Vagina (tissue), 2 donors: Measurements from ENCODE around the gene SCARF1. TPM values are rescaled to one million over a fixed set of nuclear protein-coding genes. Genes with fewer than 3 reads are reported as not detected.

ENCODE experiments used
- DNase-seq, 2 donors: peaks; one replicate each; pipeline ENCODE4 v3.0.0-alpha.2; 2017; ENCODE audit errors: extremely low spot score in 2 of 2
- H3K27ac ChIP-seq: fragments of 200-600 bp; sonication (generic); one replicate; pipeline ENCODE4 v1.5.1; 2019
- H3K27me3 ChIP-seq: fragments of 200-600 bp; sonication (generic); one replicate; pipeline ENCODE4 v1.5.1; 2019
- H3K36me3 ChIP-seq, 2 donors: fragments of 200-600 bp; sonication (generic); one replicate each; pipeline ENCODE4 v1.5.1; 2017 to 2019
- H3K4me1 ChIP-seq: fragments of 200-600 bp; sonication (generic); one replicate; pipeline ENCODE4 v1.5.1; 2019
- H3K4me3 ChIP-seq, 2 donors: fragments of 200-600 bp; sonication (generic); 1 replicate in 1 of 2; 2 replicates in 1 of 2; pipeline ENCODE4 v1.5.1; 2016 to 2019
- H3K9me3 ChIP-seq: fragments of 200-600 bp; sonication (generic); one replicate; pipeline ENCODE4 v1.5.1; 2019
- POLR2A ChIP-seq, 2 donors: fragments of 450-650 bp; IDR thresholded peaks; one replicate each; pipeline ENCODE4 v1.6.1; 2017; ENCODE audit warnings: antibody characterized with exemption in 2 of 2, mild to moderate bottlenecking in 2 of 2, moderate library complexity in 2 of 2
- POLR2AphosphoS5 ChIP-seq, 2 donors: sonication (generic); formaldehyde crosslinking; IDR thresholded peaks; one replicate each; pipeline ENCODE4 v1.9.0; 2017; ENCODE audit warnings: antibody characterized with exemption in 2 of 2, mild to moderate bottlenecking in 2 of 2, low read depth in 1 of 2; ENCODE audit not compliant: insufficient read depth in 1 of 2
- intact Hi-C: fragments of 100-400 bp; cut with DNase I; formaldehyde crosslinking; loops from one replicate; pipeline ENCODE4 v1.15.1; 2023
- total RNA-seq: library from RNA; depleted of rRNA; stranded (reverse); fragments of >200 nt; gene quantifications from one replicate; pipeline ENCODE4 v1.2.3, GENCODE V29; 2016
- TF ChIP-seq, protein P1 (sequence below), 3 experiments: fragments of 450-650 bp in 2 of 3; fragments of 200-600 bp in 1 of 3; sonication (generic) in 1 of 3; IDR thresholded peaks; one replicate each; pipeline ENCODE4 v1.5.1; 2017 to 2019; ENCODE audit warnings: antibody characterized with exemption in 3 of 3, mild to moderate bottlenecking in 2 of 3, moderate library complexity in 2 of 3

SCARF1 gene
- total RNA-seq, 1 donor from 2014 or later, result 26.3 TPM

DNA sequence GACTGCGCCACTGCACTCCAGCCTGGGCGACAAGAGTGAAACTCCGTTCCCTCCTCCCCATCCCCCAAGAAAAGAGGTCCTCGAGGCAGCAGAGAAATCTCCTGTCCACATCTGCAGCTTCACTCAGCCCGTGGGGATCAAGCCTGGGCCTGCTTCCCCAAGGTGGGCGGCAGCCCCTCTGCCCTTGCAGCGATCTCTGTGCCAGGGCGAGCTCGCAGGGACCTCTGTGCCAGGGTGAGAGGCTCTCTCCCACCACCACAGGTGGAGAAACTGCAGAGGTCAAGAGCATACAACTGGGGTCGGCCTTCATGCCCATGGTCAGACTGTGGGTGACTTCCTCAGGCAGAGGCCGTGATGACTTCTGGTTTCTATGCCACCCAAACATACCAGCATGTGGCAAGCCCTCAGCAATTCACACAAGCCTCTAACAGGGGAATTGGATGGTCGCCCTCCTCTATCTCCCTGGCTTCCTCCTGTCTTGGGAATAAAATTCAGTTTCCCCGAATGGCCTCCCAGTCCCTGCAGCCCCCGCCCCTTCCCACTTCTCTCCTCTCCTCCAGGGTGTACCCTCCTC, 22.4 kb downstream of the SCARF1 start:
- Histone ChIP-seq H3K27ac (no peak overlapping the region), H3K4me3 (no peak overlapping the region), H3K4me1 (peaks cover 3% of the 10 kb centered on the region), H3K36me3 (no peaks in the 10 kb centered on the region), H3K27me3 (no peaks in the 10 kb centered on the region), H3K9me3 (no peaks in the 10 kb centered on the region)
- TF ChIP-seq, protein P1, sequence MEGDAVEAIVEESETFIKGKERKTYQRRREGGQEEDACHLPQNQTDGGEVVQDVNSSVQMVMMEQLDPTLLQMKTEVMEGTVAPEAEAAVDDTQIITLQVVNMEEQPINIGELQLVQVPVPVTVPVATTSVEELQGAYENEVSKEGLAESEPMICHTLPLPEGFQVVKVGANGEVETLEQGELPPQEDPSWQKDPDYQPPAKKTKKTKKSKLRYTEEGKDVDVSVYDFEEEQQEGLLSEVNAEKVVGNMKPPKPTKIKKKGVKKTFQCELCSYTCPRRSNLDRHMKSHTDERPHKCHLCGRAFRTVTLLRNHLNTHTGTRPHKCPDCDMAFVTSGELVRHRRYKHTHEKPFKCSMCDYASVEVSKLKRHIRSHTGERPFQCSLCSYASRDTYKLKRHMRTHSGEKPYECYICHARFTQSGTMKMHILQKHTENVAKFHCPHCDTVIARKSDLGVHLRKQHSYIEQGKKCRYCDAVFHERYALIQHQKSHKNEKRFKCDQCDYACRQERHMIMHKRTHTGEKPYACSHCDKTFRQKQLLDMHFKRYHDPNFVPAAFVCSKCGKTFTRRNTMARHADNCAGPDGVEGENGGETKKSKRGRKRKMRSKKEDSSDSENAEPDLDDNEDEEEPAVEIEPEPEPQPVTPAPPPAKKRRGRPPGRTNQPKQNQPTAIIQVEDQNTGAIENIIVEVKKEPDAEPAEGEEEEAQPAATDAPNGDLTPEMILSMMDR (IDR thresholded peaks at IDR 0.05), result no peak
- TF ChIP-seq POLR2A (IDR thresholded peaks at IDR 0.05), result no peak
- TF ChIP-seq POLR2AphosphoS5 (IDR thresholded peaks at IDR 0.05; ENCODE audit: insufficient read depth in 1 of 2, low read depth in 1 of 2), result no peak
- DNase-seq, result no peak
- intact Hi-C loops, result loop anchor here (5.0 kb wide), 1 partner anchor 599 kb away; no protein-coding TSS in a partner anchor

DNA sequence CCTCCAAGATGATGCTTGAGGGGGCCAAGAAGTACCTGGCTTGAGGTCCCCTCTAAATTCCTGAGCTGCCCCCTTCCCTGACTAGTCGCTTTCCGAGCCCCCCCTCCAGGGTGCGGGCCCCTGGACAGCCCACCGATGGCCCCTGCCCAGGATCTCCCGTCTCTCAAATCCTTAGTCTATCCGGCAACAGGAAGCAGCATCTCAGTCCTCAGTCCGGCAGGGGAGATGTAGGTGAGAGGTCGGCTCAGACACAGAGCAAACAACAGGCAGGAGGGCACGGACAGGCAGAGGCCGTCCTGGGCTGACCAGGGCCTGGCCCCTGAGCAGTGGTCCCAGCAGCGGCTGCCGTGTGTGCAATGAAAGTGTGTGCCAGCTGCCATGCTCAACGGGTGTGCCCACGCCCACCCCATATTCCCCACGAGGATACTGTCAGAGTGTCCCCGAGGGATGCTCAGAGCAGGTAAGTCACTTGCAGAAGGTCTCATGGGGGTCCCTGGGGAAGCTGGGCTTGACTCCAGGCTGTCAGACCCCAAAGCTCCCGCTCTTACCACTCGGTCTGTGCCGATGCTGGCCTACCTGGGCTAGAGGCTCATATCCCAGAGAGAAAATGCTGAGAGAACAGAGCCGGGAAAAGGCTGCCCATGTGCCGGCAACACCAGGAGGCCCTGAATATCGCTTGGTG, 24.1 kb downstream of the SCARF1 start:
- Histone ChIP-seq H3K4me1 (no peaks in the 10 kb centered on the region), H3K4me3 (no peak overlapping the region), H3K27me3 (no peaks in the 10 kb centered on the region), H3K36me3 (no peaks in the 10 kb centered on the region), H3K27ac (no peak overlapping the region), H3K9me3 (no peaks in the 10 kb centered on the region)
- intact Hi-C loops, result loop anchor here (5.0 kb wide), 1 partner anchor 601 kb away; no protein-coding TSS in a partner anchor
- TF ChIP-seq, protein P1 (IDR thresholded peaks at IDR 0.05), result no peak
- no peak for TF ChIP-seq POLR2AphosphoS5 (IDR thresholded peaks at IDR 0.05; ENCODE audit: insufficient read depth in 1 of 2, low read depth in 1 of 2)
- no peak for TF ChIP-seq POLR2A (IDR thresholded peaks at IDR 0.05)
- no peak for DNase-seq

DNA sequence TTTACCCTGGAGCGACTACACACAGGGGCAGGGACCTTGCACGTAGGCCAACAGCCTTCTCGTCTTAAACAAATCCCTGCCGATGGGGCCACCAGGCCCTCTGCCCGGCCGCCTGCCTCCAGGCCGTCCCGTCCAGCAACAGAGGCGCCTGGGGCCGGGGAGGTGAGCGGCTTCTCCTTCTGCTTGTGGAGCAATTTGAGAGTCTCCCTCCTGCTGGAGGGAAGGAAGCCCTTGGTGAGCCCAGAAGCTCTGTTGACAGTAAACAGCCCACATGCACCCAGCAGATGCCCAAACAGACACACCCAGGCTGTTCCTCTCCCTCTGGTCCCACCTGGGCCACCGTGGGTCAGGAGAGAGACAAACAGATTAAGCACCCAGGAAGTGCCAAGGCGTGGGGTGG, 25.0 kb downstream of the SCARF1 start:
- intact Hi-C loops, result loop anchor here (5.0 kb wide), 1 partner anchor 602 kb away; no protein-coding TSS in a partner anchor
- H3K4me3 ChIP-seq, result no peak overlapping the region

DNA sequence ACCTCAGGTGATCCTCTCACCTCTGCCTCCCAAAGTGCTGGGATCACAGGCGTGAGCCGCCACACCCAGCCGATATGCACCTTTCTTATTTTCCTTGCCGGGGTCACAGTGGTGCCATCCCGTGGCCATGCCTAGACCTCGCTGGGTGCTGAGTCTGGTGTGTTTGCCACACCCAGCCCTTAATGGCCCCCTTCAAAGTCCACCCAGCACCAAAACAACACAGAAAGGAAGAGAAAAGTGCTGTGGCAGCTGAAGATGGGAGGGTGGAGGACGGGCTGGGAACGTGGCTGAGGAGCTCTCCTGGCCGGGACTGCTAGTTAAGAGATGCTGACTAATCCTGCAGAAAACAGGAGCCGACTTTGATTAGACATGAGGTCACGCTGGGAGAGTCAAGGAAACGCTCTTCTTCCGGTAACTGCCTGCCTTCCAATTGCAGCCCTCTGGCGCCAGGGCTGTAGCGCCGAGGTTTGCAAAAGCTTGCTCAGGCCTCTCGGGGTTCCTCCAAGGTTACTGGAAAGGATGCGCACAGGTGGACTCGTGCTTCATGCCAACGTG, 27.8 kb downstream of the SCARF1 start:
- no peaks in the 10 kb centered on the region for H3K36me3 ChIP-seq
- H3K27ac ChIP-seq, result no peak overlapping the region
- no peak overlapping the region for H3K4me3 ChIP-seq
- H3K9me3 ChIP-seq, result no peaks in the 10 kb centered on the region
- intact Hi-C loops, result no loop called here
- H3K4me1 ChIP-seq, result no peaks in the 10 kb centered on the region
- no peaks in the 10 kb centered on the region for H3K27me3 ChIP-seq
- TF ChIP-seq, protein P1 (IDR thresholded peaks at IDR 0.05), result no peak
- peak in 1 of 2 donors; percentile 63 for TF ChIP-seq POLR2AphosphoS5 (IDR thresholded peaks at IDR 0.05; ENCODE audit: insufficient read depth in 1 of 2, low read depth in 1 of 2)
- DNase-seq, result no peak

More for the DNA sequence above, 25.0 kb downstream of the SCARF1 start:
- no peaks in the 10 kb centered on the region for H3K9me3 ChIP-seq
- no peaks in the 10 kb centered on the region for H3K27me3 ChIP-seq
- no peak for DNase-seq
- H3K27ac ChIP-seq, result no peak overlapping the region
- no peaks in the 10 kb centered on the region for H3K4me1 ChIP-seq
- TF ChIP-seq, protein P1 (IDR thresholded peaks at IDR 0.05), result no peak
- no peak for TF ChIP-seq POLR2AphosphoS5 (IDR thresholded peaks at IDR 0.05; ENCODE audit: insufficient read depth in 1 of 2, low read depth in 1 of 2)
- no peak for TF ChIP-seq POLR2A (IDR thresholded peaks at IDR 0.05)
- no peaks in the 10 kb centered on the region for H3K36me3 ChIP-seq

DNA sequence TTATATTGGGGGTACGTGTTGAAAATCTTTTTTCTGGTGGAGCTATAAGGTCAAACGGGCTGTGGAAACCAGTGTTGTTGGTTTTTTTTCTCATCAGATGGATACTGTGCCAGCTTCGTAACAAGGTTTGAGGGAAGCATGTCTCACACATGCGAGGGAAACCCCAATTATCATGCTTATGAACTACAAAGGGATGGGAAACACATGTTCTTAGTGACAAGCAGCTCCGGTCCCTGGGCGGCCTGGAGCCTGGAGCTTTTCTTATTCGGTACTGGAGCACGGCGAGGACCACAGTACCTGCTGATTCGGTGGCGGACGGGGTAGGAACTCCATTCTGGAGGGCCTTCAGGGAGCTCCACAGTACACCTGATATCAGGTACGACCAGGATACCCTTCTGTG, 29.4 kb downstream of the SCARF1 start:
- Histone ChIP-seq H3K9me3 (no peaks in the 10 kb centered on the region), H3K4me1 (no peaks in the 10 kb centered on the region), H3K27ac (no peak overlapping the region), H3K36me3 (no peaks in the 10 kb centered on the region), H3K27me3 (no peaks in the 10 kb centered on the region), H3K4me3 (no peak overlapping the region)
- TF ChIP-seq POLR2AphosphoS5 (IDR thresholded peaks at IDR 0.05; ENCODE audit: insufficient read depth in 1 of 2, low read depth in 1 of 2), result no peak
- no peak for TF ChIP-seq POLR2A (IDR thresholded peaks at IDR 0.05)
- TF ChIP-seq, protein P1 (IDR thresholded peaks at IDR 0.05), result no peak
- DNase-seq, result no peak
- intact Hi-C loops, result no loop called here
